Fibroblast of pulmonary artery (primary cell): ENCODE results near the gene PARP16.
A peak's percentile ranks its signal among the peaks of the same experiment; 100 is the strongest.

Experiments
- DNase-seq: peaks from one replicate; pipeline ENCODE4 v3.0.0-alpha.2; 2010; ENCODE audit warnings: low read depth
- H3K4me3 ChIP-seq: replicated peaks from 2 replicates; pipeline ENCODE4 v1.5.1; 2011; ENCODE audit warnings: low read depth, mild to moderate bottlenecking, control low read depth, low read length, moderate library complexity
- CTCF ChIP-seq: IDR thresholded peaks from 2 replicates; pipeline ENCODE4 v1.5.1; 2011; ENCODE audit warnings: mild to moderate bottlenecking, control low read depth, low read length, inconsistent platforms; ENCODE audit errors: missing control alignments

PARP16 gene

DNA sequence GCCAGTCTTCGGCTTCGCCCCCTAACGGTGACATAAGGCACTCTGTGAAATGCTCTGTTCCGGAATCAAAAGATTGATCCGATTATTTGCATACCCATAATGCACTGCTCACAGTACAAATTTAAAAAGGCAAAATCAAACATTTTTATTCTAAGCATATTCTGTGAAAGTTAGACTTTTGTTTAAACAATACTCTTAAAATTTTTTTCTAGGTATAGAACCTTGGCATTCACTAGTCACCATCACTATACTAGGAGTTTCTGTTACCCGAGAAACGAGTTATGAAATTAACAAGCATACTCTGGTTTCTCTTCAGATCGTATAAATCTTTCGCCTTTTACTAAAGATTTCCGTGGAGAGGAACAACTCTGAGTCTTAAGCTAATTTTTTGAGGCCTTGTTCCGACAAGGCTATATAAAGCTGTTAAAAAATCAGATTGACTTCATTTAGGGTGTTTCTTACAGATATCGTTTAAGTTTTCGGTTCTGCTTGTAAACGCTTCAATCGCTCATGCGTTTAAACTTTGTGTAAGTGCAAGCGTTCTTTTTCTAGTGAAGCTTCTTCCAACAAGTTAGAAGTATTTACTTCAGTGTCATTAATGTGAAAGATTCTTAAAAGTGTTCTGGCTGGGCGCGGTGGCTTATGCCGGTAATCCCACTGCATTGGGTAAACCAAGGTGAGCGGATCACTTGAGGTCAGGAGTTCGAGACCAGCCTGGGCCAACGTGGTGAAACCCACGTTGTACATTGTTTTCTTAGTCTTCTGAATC lies 17.9 kb upstream of the PARP16 start, which contains the start of gene RNU5B-1:
Gene RNU5B-1, plus strand, starts transcription at position 297 of the 769 bp plus-strand sequence.
- DNase-seq = peak; percentile 97
- peak; percentile 94 for TF ChIP-seq CTCF
- H3K4me3 ChIP-seq = peak within 1 kb of the TSS; percentile 42

GRCh38 chr15:65303687-65304380 lies 17.2 kb upstream of the PARP16 start:
- no peak for TF ChIP-seq CTCF
- peak overlapping the region; percentile 42 for H3K4me3 ChIP-seq
- DNase-seq = peak; percentile 60

GRCh38 chr15:65302061-65302460 lies 15.4 kb upstream of the PARP16 start:
- H3K4me3 ChIP-seq = no peak overlapping the region
- DNase-seq = no peak
- no peak for TF ChIP-seq CTCF

DNA sequence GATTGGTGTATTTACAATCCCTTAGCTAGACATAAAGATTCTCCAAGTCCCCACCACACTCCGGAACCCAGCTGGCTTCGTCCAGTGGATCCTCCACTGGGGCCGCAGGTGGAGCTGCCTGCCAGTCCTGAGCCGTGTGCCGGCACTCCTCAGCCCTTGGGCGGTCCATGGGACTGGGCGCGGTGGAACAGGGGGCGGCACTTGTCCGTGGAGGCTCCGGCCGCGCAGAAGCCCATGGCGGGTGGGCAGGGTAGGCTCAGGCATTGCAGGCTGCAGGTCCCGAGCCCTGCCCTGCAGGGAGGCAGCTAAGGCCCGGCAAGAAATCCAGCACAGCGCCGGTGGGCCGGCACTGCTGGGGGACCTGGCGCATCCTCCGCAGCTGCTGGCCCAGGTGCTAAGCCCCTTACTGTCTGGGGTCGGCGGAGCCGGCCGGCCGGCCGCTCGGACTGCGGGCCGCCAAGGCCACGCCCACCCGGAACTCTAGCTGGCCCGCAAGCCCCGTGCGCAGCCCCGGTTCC lies 14.3 kb upstream of the PARP16 start:
- H3K4me3 ChIP-seq = no peak overlapping the region
- DNase-seq = no peak
- no peak for TF ChIP-seq CTCF

- H3K4me3 ChIP-seq = no peak overlapping the region
- no peak for TF ChIP-seq CTCF
- no peak for DNase-seq
These were observed 12.0 kb upstream of the PARP16 start for GRCh38 chr15:65298731-65299130.

DNA sequence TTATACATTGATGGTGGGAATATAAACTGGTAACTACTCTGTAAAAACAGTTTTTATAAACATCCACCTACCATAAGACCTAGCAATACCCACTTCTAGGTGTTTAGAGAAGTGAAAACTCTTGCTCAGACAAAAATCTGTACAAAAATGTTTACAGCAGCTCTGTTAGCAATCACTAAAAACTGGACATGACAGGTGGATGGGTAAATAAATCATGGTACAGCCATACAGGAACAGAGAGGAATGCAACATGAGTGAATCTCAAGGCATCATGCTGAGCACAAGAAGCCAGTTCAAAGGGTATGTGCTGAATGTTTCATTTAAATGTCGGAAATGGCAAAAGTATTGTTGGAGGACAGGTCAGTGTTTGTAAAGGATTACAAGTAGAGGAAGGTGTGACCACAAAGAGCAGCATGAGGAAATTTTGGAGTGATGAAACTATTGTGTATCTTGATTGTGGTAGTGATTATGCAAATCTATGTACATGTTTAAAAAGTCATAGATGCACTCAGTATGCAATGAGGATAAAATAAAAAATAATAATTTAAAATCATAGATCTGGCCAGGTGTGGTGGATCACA lies 6.3 kb upstream of the PARP16 start:
- TF ChIP-seq CTCF = no peak
- DNase-seq = no peak
- no peak overlapping the region for H3K4me3 ChIP-seq
